Central memory CD8-positive, alpha-beta T cell (primary cell): Measurements from ENCODE around the gene HLCS.
A peak's percentile ranks its signal among the peaks of the same experiment; 100 is the strongest.
"Not testable (repeated sequence)": the region's sequence is repeated elsewhere in the genome, so short reads cannot be mapped to it uniquely, and the experiment has no call there.

Experiments
- ATAC-seq: fragments of 150-1000 bp; cut with Tn5 transposase; replicated peaks from 2 replicates; pipeline ENCODE4 v1.10.0; 2022; ENCODE audit warnings: mild to moderate bottlenecking, moderate FRiP score, moderate number of reproducible peaks; ENCODE audit not compliant: poor library complexity, severe bottlenecking; ENCODE audit errors: extremely low read depth
- DNase-seq, 2 donors: peaks; one replicate each; pipeline ENCODE4 v3.0.0; 2021; ENCODE audit warnings: low spot score in 2 of 2
- H3K27ac Mint-ChIP-seq: one replicate; pipeline ENCODE4 v1.8.0; 2022; ENCODE audit warnings: low read depth, mild to moderate bottlenecking, moderate library complexity, mixed read lengths
- H3K27me3 Mint-ChIP-seq: one replicate; pipeline ENCODE4 v1.8.0; 2022; ENCODE audit warnings: mixed read lengths
- H3K36me3 Mint-ChIP-seq: one replicate; pipeline ENCODE4 v1.8.0; 2022; ENCODE audit warnings: mild to moderate bottlenecking, moderate library complexity, mixed read lengths; ENCODE audit not compliant: insufficient read depth
- H3K4me1 Mint-ChIP-seq: one replicate; pipeline ENCODE4 v1.8.0; 2022; ENCODE audit warnings: mixed read lengths
- H3K4me3 Mint-ChIP-seq: one replicate; pipeline ENCODE4 v1.8.0; 2022; ENCODE audit warnings: mild to moderate bottlenecking, moderate library complexity, mixed read lengths
- H3K9me3 Mint-ChIP-seq: one replicate; pipeline ENCODE4 v1.8.0; 2022; ENCODE audit warnings: mixed read lengths

The HLCS gene

GRCh38 chr21:36960676-36961284 lies 5.7 kb downstream of the HLCS start:
- Mint-ChIP-seq H3K4me3 (no peak overlapping the region), H3K4me1 (peaks cover 20% of the 10 kb centered on the region), H3K36me3 (peaks cover 12% of the 10 kb centered on the region), H3K27me3 (no peaks in the 10 kb centered on the region), H3K27ac (peak overlapping the region; percentile 1), H3K9me3 (no peaks in the 10 kb centered on the region)
- ATAC-seq (no peak), DNase-seq (no peak)

GRCh38 chr21:36959020-36959835 lies 7.2 kb downstream of the HLCS start:
- no peak overlapping the region for H3K4me3 Mint-ChIP-seq
- no peaks in the 10 kb centered on the region for H3K27me3 Mint-ChIP-seq
- no peak overlapping the region for H3K27ac Mint-ChIP-seq
- DNase-seq (no peak), ATAC-seq (no peak)
- no peaks in the 10 kb centered on the region for H3K9me3 Mint-ChIP-seq
- H3K4me1 Mint-ChIP-seq, result peaks cover 7% of the 10 kb centered on the region
- peaks cover 12% of the 10 kb centered on the region for H3K36me3 Mint-ChIP-seq

- ATAC-seq (no peak), DNase-seq (no peak)
- Mint-ChIP-seq H3K4me3 (no peak overlapping the region), H3K36me3 (peaks cover 9% of the 10 kb centered on the region), H3K4me1 (peaks cover 6% of the 10 kb centered on the region), H3K27me3 (no peaks in the 10 kb centered on the region), H3K9me3 (no peaks in the 10 kb centered on the region), H3K27ac (no peak overlapping the region)
These were observed 10.7 kb downstream of the HLCS start for GRCh38 chr21:36955783-36956182.

GRCh38 chr21:36952331-36952730 lies 14.1 kb downstream of the HLCS start:
- ATAC-seq, H3K27ac Mint-ChIP-seq, H3K27me3 Mint-ChIP-seq, DNase-seq, H3K4me1 Mint-ChIP-seq, H3K4me3 Mint-ChIP-seq, H3K36me3 Mint-ChIP-seq, H3K9me3 Mint-ChIP-seq: not testable (repeated sequence)

- Mint-ChIP-seq H3K27ac (no peak overlapping the region), H3K27me3 (no peaks in the 10 kb centered on the region), H3K4me1 (no peaks in the 10 kb centered on the region), H3K9me3 (no peaks in the 10 kb centered on the region), H3K4me3 (no peak overlapping the region), H3K36me3 (peaks cover 8% of the 10 kb centered on the region)
- DNase-seq (no peak), ATAC-seq (no peak)
These were observed 17.0 kb downstream of the HLCS start for GRCh38 chr21:36949171-36950141.

GRCh38 chr21:36948686-36949085 lies 17.8 kb downstream of the HLCS start:
- H3K4me1 Mint-ChIP-seq, result no peaks in the 10 kb centered on the region

GRCh38 chr21:36946949-36947356 lies 19.5 kb downstream of the HLCS start:
- Mint-ChIP-seq H3K9me3 (no peaks in the 10 kb centered on the region), H3K27me3 (no peaks in the 10 kb centered on the region), H3K36me3 (peaks cover 9% of the 10 kb centered on the region), H3K27ac (no peak overlapping the region), H3K4me3 (no peak overlapping the region), H3K4me1 (peaks cover 9% of the 10 kb centered on the region)
- ATAC-seq (no peak), DNase-seq (no peak)

More at GRCh38 chr21:36948686-36949085, 17.8 kb downstream of the HLCS start:
- Mint-ChIP-seq H3K36me3 (peaks cover 8% of the 10 kb centered on the region), H3K4me3 (no peak overlapping the region), H3K9me3 (no peaks in the 10 kb centered on the region), H3K27me3 (no peaks in the 10 kb centered on the region), H3K27ac (no peak overlapping the region)
- DNase-seq (no peak), ATAC-seq (no peak)

- Mint-ChIP-seq H3K4me1 (peaks cover 9% of the 10 kb centered on the region), H3K36me3 (peaks cover 9% of the 10 kb centered on the region)
These were observed 20.9 kb downstream of the HLCS start for GRCh38 chr21:36945496-36946138.

GRCh38 chr21:36936361-36937135 lies 29.9 kb downstream of the HLCS start:
- ATAC-seq, result no peak
- peaks cover 5% of the 10 kb centered on the region for H3K4me1 Mint-ChIP-seq
- H3K27me3 Mint-ChIP-seq, result no peaks in the 10 kb centered on the region
- H3K27ac Mint-ChIP-seq, result no peak overlapping the region
- no peak for DNase-seq
- H3K4me3 Mint-ChIP-seq, result no peak overlapping the region
- peaks cover 9% of the 10 kb centered on the region for H3K36me3 Mint-ChIP-seq
- H3K9me3 Mint-ChIP-seq, result no peaks in the 10 kb centered on the region

More at GRCh38 chr21:36945496-36946138, 20.9 kb downstream of the HLCS start:
- Mint-ChIP-seq H3K27ac (no peak overlapping the region), H3K4me3 (no peak overlapping the region), H3K27me3 (no peaks in the 10 kb centered on the region), H3K9me3 (no peaks in the 10 kb centered on the region)
- DNase-seq, result no peak
- ATAC-seq, result no peak

GRCh38 chr21:36934864-36935420 lies 31.5 kb downstream of the HLCS start:
- Mint-ChIP-seq H3K4me1 (peaks cover 5% of the 10 kb centered on the region), H3K36me3 (peaks cover 9% of the 10 kb centered on the region), H3K27me3 (no peaks in the 10 kb centered on the region), H3K4me3 (no peak overlapping the region), H3K9me3 (no peaks in the 10 kb centered on the region), H3K27ac (no peak overlapping the region)
- ATAC-seq, result no peak
- no peak for DNase-seq

- ATAC-seq (no peak), DNase-seq (no peak)
- Mint-ChIP-seq H3K9me3 (no peaks in the 10 kb centered on the region), H3K27ac (no peak overlapping the region), H3K4me1 (peaks cover 5% of the 10 kb centered on the region), H3K27me3 (no peaks in the 10 kb centered on the region), H3K4me3 (no peak overlapping the region), H3K36me3 (peaks cover 9% of the 10 kb centered on the region)
These were observed 34.2 kb downstream of the HLCS start for GRCh38 chr21:36932161-36932816.
